SHP77 (cell line): ENCODE results near the gene SIDT1.
A peak's percentile ranks its signal among the peaks of the same experiment; 100 is the strongest.

Source experiments
- DNase-seq, 2 experiments: peaks; one replicate each; lab custom pipeline; 2025; lab: John Stamatoyannopoulos, UW

The SIDT1 gene

DNA sequence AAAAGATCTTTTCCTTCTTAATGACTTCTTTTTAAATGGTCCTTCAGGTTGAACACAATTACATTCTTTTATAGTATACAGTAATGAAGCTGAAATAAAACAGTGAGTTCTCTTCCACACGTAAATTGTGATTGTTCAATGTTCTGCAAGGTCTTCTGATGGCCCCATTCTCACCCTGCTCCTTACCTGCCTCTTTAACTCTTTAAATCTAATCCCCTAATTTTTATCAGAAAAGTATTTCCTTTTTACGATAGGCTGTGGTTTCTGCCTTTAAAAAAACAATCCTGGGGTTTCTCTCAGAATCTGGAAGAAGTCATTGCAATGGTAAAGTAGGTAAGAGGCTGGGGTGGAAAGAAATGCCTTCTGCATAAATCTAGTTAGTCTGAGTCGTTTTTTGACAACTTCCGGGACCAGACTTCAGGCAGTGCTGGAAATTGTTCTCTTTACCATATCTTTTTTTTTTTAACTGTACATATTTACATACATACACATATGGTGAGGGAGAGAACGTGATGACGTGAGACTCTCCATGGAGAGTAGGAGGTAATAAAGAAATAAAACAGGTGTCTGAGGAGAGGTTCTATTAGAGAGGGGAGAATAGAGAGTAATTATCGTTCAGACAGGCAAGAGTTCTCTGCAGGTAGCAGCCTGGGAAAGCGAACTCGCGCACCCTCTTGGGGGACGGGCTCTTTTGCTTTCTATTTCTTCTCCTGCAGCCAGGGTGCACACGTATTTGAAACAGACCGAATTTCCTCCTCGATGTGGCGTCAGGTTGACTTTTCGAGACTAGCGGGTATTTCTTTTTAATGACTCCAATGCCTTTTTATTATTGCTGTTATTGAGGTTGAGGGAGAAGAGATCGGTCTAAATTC lies at the start of gene SIDT1:
Gene SIDT1, plus strand, starts transcription at position 730 of the 872 bp plus-strand sequence. CDS start 467 bp downstream, outside the sequence.
- DNase-seq: no peak

DNA sequence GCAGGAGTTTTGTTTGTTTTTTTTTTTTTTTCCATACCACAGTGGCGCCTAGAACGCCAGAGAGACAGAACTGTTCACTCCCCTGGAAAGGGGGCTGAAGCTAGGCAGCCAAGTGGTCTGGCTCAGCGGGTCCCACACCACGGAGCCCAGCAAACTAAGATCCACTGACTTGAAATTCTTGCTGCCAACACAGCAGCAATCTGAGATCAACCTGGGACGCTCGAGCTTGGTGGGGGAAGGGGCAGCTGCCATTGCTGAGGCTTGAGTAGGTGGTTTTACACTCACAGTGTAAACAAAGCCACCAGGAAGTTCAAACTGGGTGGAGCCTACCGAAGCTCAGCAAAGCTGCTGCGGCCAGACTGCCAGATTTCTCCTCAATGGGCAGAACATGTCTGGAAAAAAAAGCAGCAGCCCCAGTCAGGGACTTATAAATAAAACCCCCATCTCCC lies 47.2 kb upstream of the SIDT1 start:
- no peak for DNase-seq

DNA sequence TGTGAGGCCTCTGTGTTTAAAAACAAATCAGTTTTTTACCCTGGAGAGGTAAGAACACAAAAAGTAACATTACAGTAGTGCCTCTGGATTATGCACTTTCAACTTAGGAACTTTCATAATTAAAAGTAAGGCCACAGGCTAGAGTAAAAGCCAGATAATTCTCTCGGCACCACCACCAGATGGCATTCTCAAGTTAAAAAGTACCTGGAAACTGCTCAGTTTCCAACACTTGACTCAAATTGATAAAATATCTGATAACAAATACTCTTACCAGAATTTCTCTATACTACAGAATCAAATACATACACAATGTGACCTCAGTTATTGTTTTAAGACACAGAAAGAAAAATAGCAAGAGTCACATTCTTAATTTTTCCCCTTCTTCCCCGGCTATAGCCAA lies 37.3 kb upstream of the SIDT1 start:
- DNase-seq: peak in 1 of 2 experiments; percentile 4

- no peak for DNase-seq
Measured at GRCh38 chr3:113496924-113497323, 35.4 kb upstream of the SIDT1 start.

GRCh38 chr3:113498221-113499005 lies 33.9 kb upstream of the SIDT1 start:
- no peak for DNase-seq

- no peak for DNase-seq
Measured at GRCh38 chr3:113499081-113499480, 33.3 kb upstream of the SIDT1 start.

DNA sequence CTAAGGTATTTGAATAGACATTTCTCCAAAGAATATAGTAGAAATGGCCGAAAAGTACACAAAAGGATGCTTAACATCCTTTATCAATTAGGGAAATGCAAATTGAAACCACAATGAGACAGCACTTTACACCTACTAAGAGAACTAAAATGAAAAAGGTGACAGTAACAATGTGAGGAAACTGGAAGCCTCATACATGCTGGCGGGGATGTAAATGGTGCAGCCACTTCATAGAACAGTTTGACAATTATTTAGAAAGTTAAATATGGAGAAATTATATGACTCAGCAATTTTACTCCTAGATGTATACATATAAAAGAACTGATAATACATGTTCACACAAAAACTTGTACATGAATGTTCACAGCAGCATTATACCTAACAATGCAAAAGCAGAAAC lies 30.8 kb upstream of the SIDT1 start:
- DNase-seq: no peak

- DNase-seq: no peak
Measured at GRCh38 chr3:113505867-113506266, 26.5 kb upstream of the SIDT1 start.

DNA sequence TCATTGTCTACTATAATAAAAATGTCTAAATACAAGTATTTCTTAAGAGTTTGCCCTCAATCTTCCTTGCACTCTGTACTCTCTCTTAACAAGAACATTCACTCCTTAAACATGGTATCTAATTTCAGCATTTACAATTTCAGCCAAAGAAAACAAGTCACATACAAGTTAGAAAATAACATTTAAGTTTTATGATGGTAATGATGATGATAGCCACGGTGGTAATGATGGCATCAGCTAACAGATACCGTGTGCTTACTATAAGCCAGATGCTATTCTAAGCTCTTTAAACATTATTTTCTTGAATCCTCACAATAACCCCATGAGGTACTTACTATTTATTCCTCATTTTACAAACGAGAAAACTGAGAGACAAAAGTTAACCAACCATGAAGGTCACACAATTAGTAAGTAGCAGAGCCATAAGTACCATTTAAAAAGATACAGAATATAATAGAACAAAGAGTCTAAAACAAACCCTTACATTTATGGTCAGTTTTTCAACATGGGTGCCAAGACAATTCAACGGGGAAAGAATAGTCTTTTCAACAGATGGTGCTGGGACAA lies 24.8 kb upstream of the SIDT1 start:
- DNase-seq: no peak

GRCh38 chr3:113508966-113509365 lies 23.4 kb upstream of the SIDT1 start:
- no peak for DNase-seq

DNA sequence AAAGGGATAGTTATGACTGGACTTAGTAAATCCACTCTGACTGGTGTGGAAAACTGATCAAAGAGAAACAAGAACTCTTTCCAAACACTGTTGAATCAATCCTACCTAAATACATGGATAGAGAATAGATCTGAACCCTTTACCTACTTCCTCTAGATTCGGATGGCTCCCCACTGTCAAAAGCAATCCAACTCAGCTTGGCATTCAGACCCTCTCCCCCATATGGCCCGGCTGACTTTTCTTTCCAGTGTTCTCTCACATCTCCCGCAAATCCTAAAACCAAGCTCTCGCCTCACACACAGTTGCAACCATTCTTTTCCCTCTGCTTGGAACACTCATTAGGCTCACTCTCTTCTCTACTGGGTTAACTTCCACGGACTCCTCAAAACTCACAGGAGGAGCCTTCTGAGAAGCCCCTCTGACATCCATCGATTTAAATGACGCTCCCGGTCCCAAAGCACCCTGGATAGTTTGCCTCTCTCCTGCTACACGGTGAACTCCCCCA lies 18.0 kb upstream of the SIDT1 start:
- no peak for DNase-seq

- peak in 1 of 2 experiments; percentile 23 for DNase-seq
Measured at GRCh38 chr3:113516115-113516505, 16.2 kb upstream of the SIDT1 start.

DNA sequence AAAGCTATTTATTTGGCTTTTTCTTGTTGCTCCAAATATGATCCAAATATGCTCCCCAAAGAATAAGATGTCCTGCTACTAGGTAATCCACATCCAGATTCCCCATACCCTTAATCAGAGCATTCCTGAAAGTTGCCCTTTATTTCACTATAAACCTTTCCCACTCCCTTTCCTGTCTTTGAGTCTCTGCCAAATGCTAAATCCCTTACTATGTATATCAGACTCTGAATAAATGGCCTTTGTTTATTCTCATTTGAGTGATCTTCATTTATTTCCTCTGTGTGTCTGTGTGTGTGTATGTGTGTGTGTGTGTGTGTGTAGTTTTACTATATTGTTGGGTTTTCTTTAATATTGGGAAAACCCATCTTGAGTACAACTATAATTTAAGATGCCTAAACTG lies 10.4 kb upstream of the SIDT1 start:
- DNase-seq: no peak

DNA sequence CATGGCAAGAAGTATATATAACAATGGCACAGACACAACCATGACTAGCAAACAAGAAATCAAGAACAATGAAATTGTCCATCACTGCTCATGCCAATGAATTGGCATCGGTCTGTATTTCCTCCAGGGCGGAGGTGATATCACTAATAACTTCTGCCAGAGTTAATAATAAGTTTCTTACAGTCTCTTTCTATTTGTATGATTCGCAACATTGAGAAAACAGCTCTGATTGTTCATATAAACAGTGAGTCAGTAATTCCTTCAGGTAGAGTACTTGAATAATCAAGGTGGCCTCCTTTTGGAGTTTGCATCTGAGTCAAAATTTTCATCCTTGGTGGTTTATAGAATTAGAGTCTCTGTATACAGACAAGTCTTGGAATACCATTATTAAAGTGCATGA lies 9.1 kb upstream of the SIDT1 start:
- no peak for DNase-seq

DNA sequence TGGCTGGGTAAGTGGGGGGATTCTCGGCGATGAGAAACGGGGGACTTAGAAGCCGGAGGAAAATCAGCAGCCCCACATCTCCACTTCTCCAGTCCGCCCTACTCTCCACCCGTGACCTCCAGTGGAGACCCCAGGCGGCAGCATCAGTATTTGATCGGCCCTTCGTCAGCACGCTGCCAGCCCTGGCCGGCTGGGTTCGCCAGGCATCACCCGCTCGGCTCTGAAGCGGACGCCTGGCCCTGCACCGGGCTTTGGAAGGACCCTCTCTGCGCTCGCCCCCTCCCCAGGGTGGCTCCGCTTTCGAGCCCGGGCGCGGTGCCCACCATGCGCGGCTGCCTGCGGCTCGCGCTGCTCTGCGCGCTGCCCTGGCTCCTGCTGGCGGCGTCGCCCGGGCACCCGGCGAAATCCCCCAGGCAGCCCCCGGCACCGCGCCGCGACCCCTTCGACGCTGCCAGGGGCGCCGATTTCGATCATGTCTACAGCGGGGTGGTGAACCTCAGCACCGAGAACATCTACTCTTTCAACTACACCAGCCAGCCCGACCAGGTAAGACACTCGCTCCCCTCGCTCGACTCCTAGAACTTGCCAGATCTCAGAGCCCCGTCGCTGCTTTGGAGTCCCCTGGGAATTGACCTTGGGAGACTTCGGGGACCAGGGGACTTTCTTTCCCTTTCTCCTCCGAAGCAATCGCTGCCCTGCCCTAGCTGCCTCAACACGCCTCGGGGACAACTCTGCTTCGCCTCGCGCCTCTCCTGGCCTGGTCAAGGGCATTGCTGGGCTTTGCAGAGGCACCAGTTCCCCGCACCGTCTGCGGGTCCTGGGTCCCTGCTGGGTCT lies 561 bp downstream of the SIDT1 start:
- no peak for DNase-seq

DNA sequence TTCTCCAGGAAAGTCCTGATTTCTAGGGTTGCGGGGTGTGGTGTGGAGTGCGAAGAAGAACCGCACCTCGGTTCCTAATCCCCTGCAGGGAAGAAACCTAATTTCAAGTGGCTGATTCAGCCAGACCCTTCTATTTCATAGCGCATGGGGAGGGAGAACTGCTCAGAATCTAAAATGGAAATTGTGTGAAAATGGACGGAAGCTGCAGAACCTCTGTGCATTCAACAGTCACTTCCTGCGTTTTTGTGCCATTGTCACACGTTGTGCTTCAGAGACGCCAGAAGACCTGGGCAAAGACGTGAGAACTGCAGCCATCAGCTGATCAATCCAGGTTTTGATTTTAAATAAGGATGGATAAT lies 1.2 kb downstream of the SIDT1 start:
- no peak for DNase-seq

DNA sequence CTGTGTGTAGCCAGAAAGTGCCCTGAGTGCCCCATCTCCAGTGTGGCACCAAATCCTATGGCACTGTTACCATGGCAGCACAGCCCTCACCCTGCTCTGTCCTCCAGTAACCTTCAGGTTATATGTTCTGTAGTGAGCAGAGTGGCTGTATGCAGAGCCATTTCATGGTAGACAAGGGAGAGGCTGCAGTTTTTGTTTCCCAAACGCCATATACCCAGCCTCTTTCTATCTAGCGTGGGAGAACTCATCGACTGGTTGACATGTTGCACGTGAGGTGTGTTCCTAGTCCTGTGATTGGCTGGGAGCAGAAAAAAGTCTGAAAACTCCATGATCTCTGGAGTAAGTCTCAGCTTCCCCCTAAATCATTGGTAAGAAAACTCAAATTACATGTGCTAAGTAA lies 2.0 kb downstream of the SIDT1 start:
- DNase-seq: no peak

DNA sequence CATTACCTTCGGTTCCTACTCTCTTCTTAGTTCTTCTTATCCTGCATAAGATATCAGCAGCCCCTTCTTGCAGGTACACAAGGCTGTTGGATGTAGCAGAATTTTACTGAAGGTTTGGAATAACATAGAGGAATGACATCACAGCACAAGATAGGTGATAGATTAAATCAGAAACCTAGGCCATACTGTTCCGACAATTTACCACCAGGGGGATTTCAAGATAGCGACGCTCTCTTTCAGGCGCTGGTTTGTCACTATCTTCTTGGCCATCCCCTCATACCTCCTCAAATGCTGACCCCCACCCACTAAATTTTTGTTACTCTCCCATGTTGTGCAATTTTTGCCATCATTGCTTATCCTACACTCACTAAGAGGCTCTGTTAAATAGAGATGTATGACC lies 3.5 kb downstream of the SIDT1 start:
- no peak for DNase-seq

DNA sequence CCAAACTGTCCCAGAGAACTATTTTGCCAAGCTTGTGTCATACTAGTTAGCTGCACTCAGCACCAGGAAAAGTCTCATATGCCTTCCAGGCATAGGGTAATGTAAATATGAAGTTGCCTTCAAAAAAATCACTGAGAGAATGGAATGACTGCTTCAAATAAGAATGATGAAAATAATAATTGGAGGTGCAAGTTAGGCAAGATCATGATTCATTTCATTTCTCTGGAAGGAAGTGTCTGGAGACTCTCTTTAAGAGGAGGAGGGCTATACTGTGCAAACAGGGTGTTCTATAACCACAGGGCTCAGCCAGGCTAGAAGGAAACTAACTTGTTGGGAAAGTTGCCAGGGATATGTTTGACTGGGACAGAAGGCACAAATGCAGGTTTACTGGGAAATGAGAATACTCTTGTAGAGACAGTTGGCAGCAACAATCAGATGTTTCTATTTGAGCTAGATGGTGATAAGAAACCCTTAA lies 4.3 kb downstream of the SIDT1 start:
- DNase-seq: no peak

- no peak for DNase-seq
Measured at GRCh38 chr3:113537155-113537554, 4.8 kb downstream of the SIDT1 start.

- DNase-seq: no peak
Measured at GRCh38 chr3:113541519-113541918, 9.2 kb downstream of the SIDT1 start.

- no peak for DNase-seq
Measured at GRCh38 chr3:113545594-113545993, 13.2 kb downstream of the SIDT1 start.
